H1 (cell line): ENCODE results near the gene FANCI. TPM values are rescaled to one million over a fixed set of nuclear protein-coding genes. Genes with fewer than 3 reads are reported as not detected.

Experiments used
- CTCF ChIA-PET: fragments of 300-600 bp; sonication (Branson Sonifier 250); formaldehyde crosslinking; loops from one replicate; lab custom pipeline; 2021; ENCODE audit not compliant: partially characterized antibody; lab: Charles Lee
- POLR2A ChIA-PET: fragments of 300-600 bp; sonication (Branson Sonifier 250); formaldehyde crosslinking; loops from one replicate; lab custom pipeline; 2021; ENCODE audit warnings: inconsistent platforms; ENCODE audit not compliant: partially characterized antibody; lab: Charles Lee
- DNase-seq, 2 experiments: peaks; one replicate each; pipeline versions ENCODE4 v3.0.0 to v3.0.0-alpha.2; 2010 to 2022; ENCODE audit warnings: low spot score in 2 of 2, low read depth in 1 of 2, mixed read lengths in 1 of 2
- FAIRE-seq: peaks from 2 replicates; lab custom pipeline; 2011; peaks lifted over from hg19 to GRCh38; lab: Jason Lieb, UNC
- H2AFZ ChIP-seq: 2 replicates; pipeline ENCODE4 v1.8.1; 2012; ENCODE audit warnings: low read length, inconsistent platforms
- H2AK5ac ChIP-seq: 2 replicates; pipeline ENCODE4 v1.6.1; 2013; ENCODE audit warnings: low read depth, low read length
- H2BK120ac ChIP-seq: replicated peaks from 2 replicates; pipeline ENCODE3; 2013; ENCODE audit warnings: low read depth, low read length, inconsistent platforms
- H2BK12ac ChIP-seq: 2 replicates; pipeline ENCODE4 v1.6.1; 2013; ENCODE audit warnings: low read depth, low read length
- H2BK15ac ChIP-seq: 2 replicates; pipeline ENCODE4 v1.6.1; 2013; ENCODE audit warnings: low read length
- H2BK20ac ChIP-seq: 2 replicates; pipeline ENCODE4 v1.6.1; 2013; ENCODE audit warnings: low read length
- H2BK5ac ChIP-seq: 2 replicates; pipeline ENCODE4 v1.6.1; 2013; ENCODE audit warnings: low read depth, low read length
- H3K14ac ChIP-seq: 2 replicates; pipeline ENCODE4 v1.6.1; 2013; ENCODE audit warnings: inconsistent platforms; ENCODE audit not compliant: insufficient read length
- H3K18ac ChIP-seq: 2 replicates; pipeline ENCODE4 v1.6.1; 2013; ENCODE audit warnings: low read length; ENCODE audit errors: extremely low read depth
- H3K23ac ChIP-seq: 2 replicates; pipeline ENCODE4 v1.6.1; 2013; ENCODE audit warnings: inconsistent platforms; ENCODE audit not compliant: insufficient read length
- H3K23me2 ChIP-seq: 2 replicates; pipeline ENCODE4 v1.6.1; 2013; ENCODE audit warnings: low read depth, low read length
- H3K27ac ChIP-seq: 2 replicates; pipeline ENCODE4 v1.6.1; 2011; ENCODE audit warnings: low read depth, low read length, inconsistent platforms
- H3K27me3 ChIP-seq, 4 experiments: replicated peaks in 1 of 4; 1 replicate in 1 of 4; 2 replicates in 3 of 4; pipeline versions ENCODE4 v1.6.1 to v1.8.1; 2011 to 2013; ENCODE audit warnings: low read length in 3 of 4, mild to moderate bottlenecking in 3 of 4, inconsistent platforms in 2 of 4, mixed read lengths in 2 of 4, moderate library complexity in 1 of 4; ENCODE audit not compliant: control insufficient read depth in 3 of 4, insufficient read depth in 3 of 4; ENCODE audit errors: extremely low read depth in 1 of 4
- H3K36me3 ChIP-seq, 4 experiments: 2 replicates each; pipeline versions ENCODE4 v1.6.1 to v1.8.1; 2011 to 2013; ENCODE audit warnings: mild to moderate bottlenecking in 4 of 4, low read length in 3 of 4, moderate library complexity in 2 of 4, control low read depth in 1 of 4, inconsistent platforms in 1 of 4; ENCODE audit not compliant: insufficient read depth in 4 of 4, control insufficient read depth in 2 of 4
- H3K4ac ChIP-seq: replicated peaks from 2 replicates; pipeline ENCODE3; 2013; ENCODE audit warnings: low read length, low read depth, mixed read lengths, inconsistent platforms; ENCODE audit not compliant: insufficient read length
- H3K4me1 ChIP-seq, 4 experiments: replicated peaks in 1 of 4; 1 replicate in 1 of 4; 2 replicates in 3 of 4; pipeline versions ENCODE4 v1.6.1 to v1.8.1; 2011 to 2013; ENCODE audit warnings: low read length in 3 of 4, inconsistent platforms in 2 of 4, mixed read lengths in 1 of 4; ENCODE audit not compliant: insufficient read depth in 4 of 4, control insufficient read depth in 3 of 4
- H3K4me2 ChIP-seq, 2 experiments: 2 replicates each; pipeline versions ENCODE4 v1.6.1 to v1.8.1; 2011 to 2013; ENCODE audit warnings: low read depth in 2 of 2, low read length in 2 of 2, control low read depth in 1 of 2, inconsistent platforms in 1 of 2, mild to moderate bottlenecking in 1 of 2; ENCODE audit not compliant: insufficient read depth in 1 of 2
- H3K4me3 ChIP-seq, 4 experiments: fragments of 200-600, 300-600 bp in 1 of 4; sonication (generic), shearing (Covaris generic), sonication (Bioruptor Twin) in 1 of 4; 2 replicates each; pipeline versions ENCODE4 v1.5.1 to v1.8.1; 2011 to 2016; ENCODE audit warnings: low read length in 4 of 4, low read depth in 3 of 4, control low read depth in 2 of 4, inconsistent platforms in 2 of 4, mild to moderate bottlenecking in 2 of 4, mixed read lengths in 1 of 4, moderate library complexity in 1 of 4; ENCODE audit not compliant: insufficient read depth in 2 of 4; ENCODE audit errors: extremely low read depth in 1 of 4
- H3K56ac ChIP-seq: replicated peaks from 2 replicates; pipeline ENCODE3; 2013; ENCODE audit warnings: low read depth, mild to moderate bottlenecking, mixed read lengths, low read length, inconsistent platforms; ENCODE audit not compliant: insufficient read length
- H3K79me1 ChIP-seq: 2 replicates; pipeline ENCODE4 v1.6.1; 2013; ENCODE audit warnings: low read depth, low read length, control low read depth
- H3K79me2 ChIP-seq, 2 experiments: 2 replicates each; pipeline versions ENCODE4 v1.6.1 to v1.8.1; 2012 to 2013; ENCODE audit warnings: low read length in 2 of 2, mild to moderate bottlenecking in 2 of 2, inconsistent platforms in 1 of 2; ENCODE audit not compliant: insufficient read depth in 2 of 2, control insufficient read depth in 1 of 2
- H3K9ac ChIP-seq, 4 experiments: replicated peaks in 1 of 4; 1 replicate in 1 of 4; 2 replicates in 3 of 4; pipeline versions ENCODE4 v1.6.1 to v1.8.1; 2011 to 2013; ENCODE audit warnings: low read depth in 3 of 4, low read length in 3 of 4, control low read depth in 2 of 4, mild to moderate bottlenecking in 2 of 4, moderate library complexity in 2 of 4, inconsistent platforms in 1 of 4; ENCODE audit errors: extremely low read depth in 1 of 4
- H3K9me3 ChIP-seq, 2 experiments: 2 replicates each; pipeline versions ENCODE4 v1.6.1 to v1.8.1; 2012 to 2013; ENCODE audit warnings: mild to moderate bottlenecking in 2 of 2, moderate library complexity in 2 of 2, control low read depth in 1 of 2, inconsistent platforms in 1 of 2, low read depth in 1 of 2, low read length in 1 of 2, mixed read lengths in 1 of 2; ENCODE audit not compliant: insufficient read depth in 2 of 2
- H4K20me1 ChIP-seq, 2 experiments: replicated peaks in 1 of 2; 2 replicates each; pipeline versions ENCODE3 to v1.8.1; 2011 to 2013; ENCODE audit warnings: inconsistent platforms in 2 of 2, low read length in 2 of 2, mild to moderate bottlenecking in 1 of 2; ENCODE audit not compliant: insufficient read depth in 2 of 2, control insufficient read depth in 1 of 2
- H4K5ac ChIP-seq: 2 replicates; pipeline ENCODE4 v1.6.1; 2013; ENCODE audit warnings: low read length, low read depth, mixed read lengths, inconsistent platforms; ENCODE audit not compliant: insufficient read length
- H4K8ac ChIP-seq: 2 replicates; pipeline ENCODE4 v1.8.0; 2013; ENCODE audit warnings: mild to moderate bottlenecking, moderate library complexity, low read length, inconsistent platforms; ENCODE audit not compliant: insufficient read depth; ENCODE audit errors: extremely low read depth
- H4K91ac ChIP-seq: replicated peaks from 2 replicates; pipeline ENCODE3; 2013; ENCODE audit warnings: low read length, mixed read lengths, inconsistent platforms; ENCODE audit not compliant: insufficient read length
- CEBPB ChIP-seq: IDR thresholded peaks from 2 replicates; pipeline ENCODE4 v1.6.1; 2012; ENCODE audit warnings: low read depth, low read length
- GTF2F1 ChIP-seq: IDR thresholded peaks from 2 replicates; pipeline ENCODE4 v1.6.1; 2012; ENCODE audit warnings: low read depth, low read length, improper control_type of control experiment, borderline replicate concordance
- KDM5A ChIP-seq: fragments of 200-600 bp; IDR thresholded peaks from 2 replicates; pipeline ENCODE4 v1.7.1; 2012; ENCODE audit warnings: mild to moderate bottlenecking, low read length, inconsistent platforms, mixed read lengths
- PHF8 ChIP-seq: fragments of 200-600 bp; sonication (generic); conservative IDR thresholded peaks from 2 replicates; pipeline ENCODE4 v1.7.1; 2012; ENCODE audit warnings: low read depth, mild to moderate bottlenecking, inconsistent platforms, low read length, moderate library complexity
- SIN3A ChIP-seq, 2 experiments: IDR thresholded peaks in 1 of 2; conservative IDR thresholded peaks in 1 of 2; 2 replicates each; pipeline ENCODE4 v1.6.1; 2011 to 2012; ENCODE audit warnings: low read length in 2 of 2, improper control_type of control experiment in 1 of 2, low read depth in 1 of 2, mild to moderate bottlenecking in 1 of 2
- SP2 ChIP-seq: IDR thresholded peaks from 2 replicates; pipeline ENCODE4 v1.6.1; 2012; ENCODE audit warnings: mild to moderate bottlenecking, low read length, inconsistent platforms
- WGBS, 2 experiments: shearing (Covaris generic) in 1 of 2; methylation state at CpG; one replicate each; pipeline versions ENCODE4 v1.1.6 to v1.1.7; 2013 to 2015; ENCODE audit warnings: low lambda C conversion rate in 2 of 2, mixed read lengths in 2 of 2, inconsistent platforms in 1 of 2, low coverage in 1 of 2, missing lambda C conversion rate in 1 of 2; ENCODE audit not compliant: insufficient replicate concordance in 2 of 2, insufficient coverage in 1 of 2, insufficient read length in 1 of 2; ENCODE audit errors: extremely low coverage in 1 of 2, missing lambda C conversion rate in 1 of 2; 5-methylcytosine and 5-hydroxymethylcytosine counted together
- polyA plus RNA-seq, 7 experiments: library from polyadenylated mRNA; depleted of rRNA in 3 of 7; stranded (reverse) in 5 of 7; unstranded in 2 of 7; fragments of >200 nt in 5 of 7; fragments of 200-250 nt in 2 of 7; gene quantifications; 1 replicate in 5 of 7; 2 replicates in 1 of 7; 4 replicates in 1 of 7; pipeline versions ENCODE4 v1.2.1 to v1.2.3, GENCODE V29; 2011 to 2013; ENCODE audit warnings: missing spikeins in 2 of 7, mixed read lengths in 2 of 7
- total RNA-seq: library from RNA; stranded (reverse); fragmentation: NEBNext Ultra II Directional; extraction: Animal tissue kit (Norgen Biotek cat#: 25700); gene quantifications from 2 replicates; pipeline ENCODE4 v1.2.1, GENCODE V29; 2021
- TF ChIP-seq, protein P1 (sequence below): IDR thresholded peaks from 2 replicates; pipeline ENCODE4 v1.6.1; 2012; ENCODE audit warnings: inconsistent platforms
- TF ChIP-seq, protein P2 (sequence below), 3 experiments: IDR thresholded peaks; 1 replicate in 2 of 3; 2 replicates in 1 of 3; pipeline versions ENCODE4 v1.5.1 to v1.6.1; 2011; ENCODE audit warnings: low read length in 3 of 3, mild to moderate bottlenecking in 3 of 3, inconsistent platforms in 2 of 3, low read depth in 1 of 3, moderate library complexity in 1 of 3; ENCODE audit not compliant: insufficient read depth in 1 of 3; ENCODE audit errors: control extremely low read depth in 1 of 3
- TF ChIP-seq, protein P3 (sequence below): IDR thresholded peaks from 2 replicates; pipeline ENCODE4 v1.6.1; 2011; ENCODE audit warnings: low read depth, mild to moderate bottlenecking, low read length; ENCODE audit not compliant: insufficient read depth

The FANCI gene
- total and polyA plus RNA-seq, 2 of the 8 experiments (the other 6 are each of a cell fraction or from before 2014, with no cell fraction given): 37.8 to 115 TPM

DNA sequence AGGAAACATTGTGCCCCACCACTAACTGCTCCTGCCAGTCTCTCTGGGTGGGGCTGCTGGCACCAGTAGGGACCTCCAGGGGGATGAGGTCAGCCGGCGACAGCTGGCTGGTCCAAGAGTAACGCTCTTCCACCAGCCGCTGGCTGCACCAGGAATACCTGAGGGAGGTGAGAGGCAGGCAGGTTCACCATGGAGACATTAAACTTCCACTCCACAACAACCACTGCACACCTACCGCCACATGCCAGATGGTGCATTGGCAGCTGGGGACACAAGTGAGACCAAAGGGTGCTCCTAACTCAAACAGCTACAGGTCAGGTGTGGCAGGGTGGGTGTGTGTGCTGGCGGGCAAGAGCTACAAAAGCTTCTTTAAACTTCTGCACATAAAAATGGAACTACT lies 86.3 kb downstream of the FANCI start:
- no peak overlapping the region for H4K91ac ChIP-seq
- H3K18ac ChIP-seq: no peak overlapping the region
- H3K9ac ChIP-seq: no peak overlapping the region
- H3K79me2 ChIP-seq: peaks cover 0 to 21% of the 10 kb centered on the region in 2 experiments; a peak in 2 of 4 replicates
- no peak overlapping the region for H2AK5ac ChIP-seq
- no peak for DNase-seq
- no peak overlapping the region for H3K14ac ChIP-seq
- H4K8ac ChIP-seq: 0 out of 2 replicates have a peak overlapping the region, but pooled peaks have one; percentile 8
- H3K36me3 ChIP-seq: peaks cover 58 to 75% (median 70%) of the 10 kb centered on the region in 4 experiments
- H3K9me3 ChIP-seq: no peaks in the 10 kb centered on the region
- H3K4ac ChIP-seq: no peak overlapping the region
- WGBS, 2 experiments: 90% methylated on average over 6 of the region's 6 CpGs; no CpG with 5 or more reads in 1 of the 2 experiments
- no peak overlapping the region for H3K56ac ChIP-seq
- H3K23ac ChIP-seq: no peak overlapping the region
- H3K4me1 ChIP-seq: peaks cover 0 to 16% (median 2%) of the 10 kb centered on the region in 4 experiments; a peak in 4 of 7 replicates
- no peak overlapping the region for H4K5ac ChIP-seq
- H4K20me1 ChIP-seq: peaks cover 6 to 29% of the 10 kb centered on the region in 2 experiments
- H2BK15ac ChIP-seq: no peak overlapping the region
- H3K4me3 ChIP-seq: no peak overlapping the region
- H3K27ac ChIP-seq: no peak overlapping the region
- H3K23me2 ChIP-seq: peaks cover 3% of the 10 kb centered on the region; the same call in 1 of the 2 replicates
- no peak overlapping the region for H2BK12ac ChIP-seq
- CTCF ChIA-PET: interaction anchor here (0.6 to 6.3 kb wide), 9 partner anchors 8 to 316 kb away, joined by 3 to 54 read pairs (median 4); no protein-coding TSS in a partner anchor
- no peak overlapping the region for H2BK5ac ChIP-seq
- no peak for FAIRE-seq
- H3K79me1 ChIP-seq: peaks cover 8% of the 10 kb centered on the region
- H3K27me3 ChIP-seq: no peaks in the 10 kb centered on the region
- POLR2A ChIA-PET: interaction anchor here (0.7 to 20.0 kb wide), 2 partner anchors 16 to 35 kb away, joined by 3 to 250 read pairs; no protein-coding TSS in a partner anchor
- no peak overlapping the region for H3K4me2 ChIP-seq
- no peak overlapping the region for H2AFZ ChIP-seq
- H2BK120ac ChIP-seq: no peak overlapping the region
- H2BK20ac ChIP-seq: no peak overlapping the region
- TF ChIP-seq, protein P1, sequence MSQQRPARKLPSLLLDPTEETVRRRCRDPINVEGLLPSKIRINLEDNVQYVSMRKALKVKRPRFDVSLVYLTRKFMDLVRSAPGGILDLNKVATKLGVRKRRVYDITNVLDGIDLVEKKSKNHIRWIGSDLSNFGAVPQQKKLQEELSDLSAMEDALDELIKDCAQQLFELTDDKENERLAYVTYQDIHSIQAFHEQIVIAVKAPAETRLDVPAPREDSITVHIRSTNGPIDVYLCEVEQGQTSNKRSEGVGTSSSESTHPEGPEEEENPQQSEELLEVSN: no peak
- TF ChIP-seq, protein P2, sequence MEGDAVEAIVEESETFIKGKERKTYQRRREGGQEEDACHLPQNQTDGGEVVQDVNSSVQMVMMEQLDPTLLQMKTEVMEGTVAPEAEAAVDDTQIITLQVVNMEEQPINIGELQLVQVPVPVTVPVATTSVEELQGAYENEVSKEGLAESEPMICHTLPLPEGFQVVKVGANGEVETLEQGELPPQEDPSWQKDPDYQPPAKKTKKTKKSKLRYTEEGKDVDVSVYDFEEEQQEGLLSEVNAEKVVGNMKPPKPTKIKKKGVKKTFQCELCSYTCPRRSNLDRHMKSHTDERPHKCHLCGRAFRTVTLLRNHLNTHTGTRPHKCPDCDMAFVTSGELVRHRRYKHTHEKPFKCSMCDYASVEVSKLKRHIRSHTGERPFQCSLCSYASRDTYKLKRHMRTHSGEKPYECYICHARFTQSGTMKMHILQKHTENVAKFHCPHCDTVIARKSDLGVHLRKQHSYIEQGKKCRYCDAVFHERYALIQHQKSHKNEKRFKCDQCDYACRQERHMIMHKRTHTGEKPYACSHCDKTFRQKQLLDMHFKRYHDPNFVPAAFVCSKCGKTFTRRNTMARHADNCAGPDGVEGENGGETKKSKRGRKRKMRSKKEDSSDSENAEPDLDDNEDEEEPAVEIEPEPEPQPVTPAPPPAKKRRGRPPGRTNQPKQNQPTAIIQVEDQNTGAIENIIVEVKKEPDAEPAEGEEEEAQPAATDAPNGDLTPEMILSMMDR (IDR thresholded peaks at IDR 0.05; ENCODE audit: control extremely low read depth in 1 of 3, insufficient read depth in 1 of 3, low read depth in 1 of 3, low read length in 3 of 3): no peak
- TF ChIP-seq PHF8 (no peak), GTF2F1 (no peak), SIN3A (conservative IDR thresholded peaks at IDR 0.05 in 1 of 2, IDR thresholded peaks at IDR 0.05 in 1 of 2; ENCODE audit: low read depth in 1 of 2, low read length in 2 of 2) (no peak), SP2 (no peak), CEBPB (no peak), KDM5A (no peak)
- TF ChIP-seq, protein P3, sequence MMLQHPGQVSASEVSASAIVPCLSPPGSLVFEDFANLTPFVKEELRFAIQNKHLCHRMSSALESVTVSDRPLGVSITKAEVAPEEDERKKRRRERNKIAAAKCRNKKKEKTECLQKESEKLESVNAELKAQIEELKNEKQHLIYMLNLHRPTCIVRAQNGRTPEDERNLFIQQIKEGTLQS: no peak
